Ascending aorta (tissue), 2 donors: Measurements from ENCODE around the gene CCNO. TPM values are rescaled to one million over a fixed set of nuclear protein-coding genes. Genes with fewer than 3 reads are reported as not detected.

Experiments
- DNase-seq, 2 donors: peaks; one replicate each; pipeline ENCODE4 v3.0.0-alpha.2; 2019; ENCODE audit warnings: low spot score in 2 of 2
- H3K27ac ChIP-seq, 2 donors: fragments of 200-600 bp; sonication (generic); one replicate each; pipeline ENCODE4 v1.5.1; 2016 to 2017; ENCODE audit warnings: mild to moderate bottlenecking in 1 of 2
- H3K27me3 ChIP-seq: fragments of 200-600 bp; sonication (generic); one replicate; pipeline ENCODE4 v1.5.1; 2017
- H3K36me3 ChIP-seq, 2 donors: fragments of 200-600 bp; sonication (generic); one replicate each; pipeline ENCODE4 v1.5.1; 2016
- H3K4me1 ChIP-seq, 2 donors: fragments of 200-600 bp; sonication (generic); one replicate each; pipeline ENCODE4 v1.5.1; 2016 to 2017; ENCODE audit warnings: mild to moderate bottlenecking in 1 of 2
- H3K4me3 ChIP-seq, 2 donors: fragments of 200-600 bp; sonication (generic); one replicate each; pipeline ENCODE4 v1.5.1; 2016 to 2017; ENCODE audit warnings: mild to moderate bottlenecking in 1 of 2
- H3K9me3 ChIP-seq, 2 donors: fragments of 200-600 bp; sonication (generic); one replicate each; pipeline ENCODE4 v1.5.1; 2016
- CTCF ChIP-seq, 3 experiments: fragments of 200-600 bp in 2 of 3; fragments of 450-650 bp in 1 of 3; sonication (generic) in 2 of 3; IDR thresholded peaks; one replicate each; pipeline ENCODE4 v1.5.1; 2016 to 2019; ENCODE audit warnings: antibody characterized with exemption in 3 of 3, mild to moderate bottlenecking in 1 of 3, moderate library complexity in 1 of 3
- intact Hi-C: fragments of 100-400 bp; cut with DNase I; formaldehyde crosslinking; loops from one replicate; pipeline ENCODE4 v1.15.1; 2023
- total RNA-seq: library from RNA; depleted of rRNA; stranded (reverse); fragments of >200 nt; gene quantifications from one replicate; pipeline ENCODE4 v1.1.0, GENCODE V29; 2016

Gene CCNO
- total RNA-seq, 1 donor from 2014 or later: 43.2 TPM

GRCh38 chr5:55231919-55232270 is 1.5 kb downstream of the CCNO start:
- Histone ChIP-seq H3K36me3 (no peaks in the 10 kb centered on the region), H3K4me1 (peaks cover 11 to 26% of the 10 kb centered on the region in 2 donors), H3K27me3 (peaks cover 21% of the 10 kb centered on the region), H3K9me3 (no peaks in the 10 kb centered on the region), H3K27ac (no peak overlapping the region), H3K4me3 (peak overlapping the region; percentile 73 to 82)
- intact Hi-C loops: loop anchor here (2.0 kb wide), 1 partner anchor 59 kb away; the partner anchor contains the start of gene CDC20B
- no peak for TF ChIP-seq CTCF (IDR thresholded peaks at IDR 0.05)
- no peak for DNase-seq

- Histone ChIP-seq H3K9me3 (no peaks in the 10 kb centered on the region), H3K4me1 (peaks cover 13 to 31% of the 10 kb centered on the region in 2 donors), H3K4me3 (peak overlapping the region; percentile 73 to 82), H3K36me3 (no peaks in the 10 kb centered on the region), H3K27ac (no peak overlapping the region), H3K27me3 (peaks cover 27% of the 10 kb centered on the region)
- no peak for TF ChIP-seq CTCF (IDR thresholded peaks at IDR 0.05)
- intact Hi-C loops: no loop called here
- DNase-seq: no peak
Observed at GRCh38 chr5:55231029-55231918, 2.1 kb downstream of the CCNO start.

GRCh38 chr5:55230086-55230629 is 3.2 kb downstream of the CCNO start:
- H3K4me1 ChIP-seq: peaks cover 13 to 31% of the 10 kb centered on the region in 2 donors
- peaks cover 29% of the 10 kb centered on the region for H3K27me3 ChIP-seq
- H3K4me3 ChIP-seq: no peak overlapping the region
- intact Hi-C loops: no loop called here
- TF ChIP-seq CTCF (IDR thresholded peaks at IDR 0.05): no peak
- no peaks in the 10 kb centered on the region for H3K9me3 ChIP-seq
- no peaks in the 10 kb centered on the region for H3K36me3 ChIP-seq
- no peak for DNase-seq
- H3K27ac ChIP-seq: no peak overlapping the region

GRCh38 chr5:55227664-55228430 is 5.6 kb downstream of the CCNO start:
- Histone ChIP-seq H3K4me1 (peaks cover 13 to 25% of the 10 kb centered on the region in 2 donors), H3K4me3 (peak overlapping the region; percentile 49 to 70), H3K27ac (no peak overlapping the region), H3K9me3 (no peaks in the 10 kb centered on the region), H3K27me3 (peaks cover 29% of the 10 kb centered on the region), H3K36me3 (no peaks in the 10 kb centered on the region)
- DNase-seq: no peak
- intact Hi-C loops: loop anchor here (5.0 kb wide), 1 partner anchor 484 kb away; the partner anchor contains the start of gene SLC38A9
- no peak for TF ChIP-seq CTCF (IDR thresholded peaks at IDR 0.05)

GRCh38 chr5:55226934-55227663 is 6.3 kb downstream of the CCNO start, which contains the start of gene MCIDAS:
TSS of gene MCIDAS (minus strand) at chr5:55227315. CDS start at chr5:55227138, 177 bp downstream.
- Histone ChIP-seq H3K27me3 (peaks cover 33% of the 10 kb centered on the region), H3K9me3 (no peaks in the 10 kb centered on the region), H3K4me1 (peaks cover 13 to 21% of the 10 kb centered on the region in 2 donors), H3K27ac (no peak within 1 kb of the TSS), H3K36me3 (no peaks in the 10 kb centered on the region), H3K4me3 (peak within 1 kb of the TSS; percentile 49 to 70)
- intact Hi-C loops: loop anchor here (5.0 kb wide), 1 partner anchor 485 kb away; the partner anchor contains the start of gene SLC38A9
- DNase-seq: no peak
- peak in 2 of 3 experiments; percentile 11 to 46 for TF ChIP-seq CTCF (IDR thresholded peaks at IDR 0.05)
